D721Med (cell line): ENCODE data around the gene BRCA2.

ENCODE experiments used
- DNase-seq: peaks from one replicate; pipeline ENCODE4 v3.0.0; 2011; ENCODE audit warnings: low spot score; ENCODE audit not compliant: insufficient read length
- FAIRE-seq: peaks from 2 replicates; lab custom pipeline; 2011; peaks lifted over from hg19 to GRCh38; lab: Jason Lieb, UNC
- CTCF ChIP-seq: IDR thresholded peaks from 2 replicates; pipeline ENCODE4 v1.5.1; 2012; ENCODE audit warnings: mild to moderate bottlenecking, control low read depth; ENCODE audit not compliant: insufficient read depth; ENCODE audit errors: missing control alignments

The BRCA2 gene

GRCh38 chr13:32408296-32409000 lies 93.1 kb downstream of the BRCA2 start:
- FAIRE-seq (no peak), DNase-seq (no peak)
- no peak for TF ChIP-seq CTCF

GRCh38 chr13:32409001-32409313 lies 93.6 kb downstream of the BRCA2 start:
- DNase-seq (no peak), FAIRE-seq (no peak)
- no peak for TF ChIP-seq CTCF

- no peak for DNase-seq
- no peak for FAIRE-seq
- no peak for TF ChIP-seq CTCF
Measured at GRCh38 chr13:32409561-32410421, 94.5 kb downstream of the BRCA2 start.

- no peak for FAIRE-seq
- TF ChIP-seq CTCF: no peak
- no peak for DNase-seq
Measured at GRCh38 chr13:32413284-32413683, 98.0 kb downstream of the BRCA2 start.

GRCh38 chr13:32414580-32414979 lies 99.3 kb downstream of the BRCA2 start:
- FAIRE-seq: no peak
- no peak for DNase-seq
- TF ChIP-seq CTCF: no peak

GRCh38 chr13:32415019-32415418 lies 99.7 kb downstream of the BRCA2 start:
- FAIRE-seq (no peak), DNase-seq (no peak)
- peak; percentile 28 for TF ChIP-seq CTCF

- FAIRE-seq: no peak
- no peak for DNase-seq
- no peak for TF ChIP-seq CTCF
Measured at GRCh38 chr13:32417995-32418394, 102.7 kb downstream of the BRCA2 start.
